Stimulated activated naive CD4-positive, alpha-beta T cell treated with Interleukin-2 at 50 U/mL for 16 hours (primary cell): ENCODE measurements around the gene ARFGEF2.
"Not testable (repeated sequence)": the region's sequence is repeated elsewhere in the genome, so short reads cannot be mapped to it uniquely, and the experiment has no call there.

Experiments used
- DNase-seq: peaks from one replicate; lab custom pipeline; 2025; lab: John Stamatoyannopoulos, UW

Gene ARFGEF2

DNA sequence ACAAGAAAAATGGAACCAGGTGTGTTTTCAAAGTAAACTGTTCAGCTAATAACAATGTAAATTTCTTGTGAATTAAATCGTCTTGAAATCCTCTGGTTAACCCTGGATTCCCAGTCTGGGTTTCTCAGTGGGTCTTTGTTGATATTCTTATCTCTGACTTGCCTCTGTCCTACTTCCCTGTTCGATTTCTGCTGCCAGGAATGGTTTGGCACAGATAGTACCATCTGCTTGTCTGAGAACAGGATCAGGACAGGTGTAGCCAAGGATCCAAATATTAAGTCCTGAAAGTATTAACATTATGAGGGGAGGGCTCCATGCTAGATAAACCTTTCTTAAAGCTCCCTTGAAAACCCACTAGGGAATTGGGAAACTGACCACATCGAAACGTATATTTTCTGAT lies 30.1 kb downstream of the ARFGEF2 start:
- DNase-seq, result no peak

DNA sequence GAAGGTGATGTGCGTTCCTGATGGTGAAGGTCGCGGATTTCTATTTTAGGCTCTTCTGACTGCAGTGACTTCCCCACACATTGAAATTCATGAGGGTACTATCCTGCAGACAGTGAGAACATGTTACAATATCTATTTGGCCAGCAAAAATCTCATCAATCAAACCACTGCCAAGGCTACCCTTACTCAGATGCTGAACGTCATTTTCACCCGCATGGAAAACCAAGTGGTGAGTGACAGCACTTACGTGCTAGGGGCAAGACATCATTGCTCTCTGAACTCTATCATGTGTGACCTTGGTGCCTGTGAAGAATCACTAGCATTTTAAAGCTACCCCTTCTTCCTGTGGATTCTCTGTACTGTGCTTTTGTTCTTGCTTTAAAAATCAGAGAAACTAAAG lies 31.1 kb downstream of the ARFGEF2 start:
- no peak for DNase-seq

DNA sequence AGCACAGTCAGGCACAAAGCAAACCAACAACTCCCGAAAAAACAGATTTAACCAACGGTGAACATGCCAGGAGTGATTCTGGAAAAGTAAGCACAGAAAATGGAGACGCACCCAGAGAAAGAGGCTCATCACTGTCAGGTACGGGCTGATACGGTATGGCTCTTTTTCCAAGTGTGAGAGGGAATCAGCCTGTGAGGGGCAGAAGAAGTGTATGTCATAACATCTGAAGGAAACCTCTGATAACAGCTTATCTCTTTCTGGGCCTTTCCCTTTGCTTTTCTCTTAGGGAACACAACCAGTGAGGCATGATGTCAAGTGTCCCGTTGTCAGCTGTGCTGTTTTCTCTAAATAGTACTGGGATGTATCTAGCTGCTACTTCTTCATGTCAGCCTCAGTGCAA lies 32.1 kb downstream of the ARFGEF2 start:
- no peak for DNase-seq

DNA sequence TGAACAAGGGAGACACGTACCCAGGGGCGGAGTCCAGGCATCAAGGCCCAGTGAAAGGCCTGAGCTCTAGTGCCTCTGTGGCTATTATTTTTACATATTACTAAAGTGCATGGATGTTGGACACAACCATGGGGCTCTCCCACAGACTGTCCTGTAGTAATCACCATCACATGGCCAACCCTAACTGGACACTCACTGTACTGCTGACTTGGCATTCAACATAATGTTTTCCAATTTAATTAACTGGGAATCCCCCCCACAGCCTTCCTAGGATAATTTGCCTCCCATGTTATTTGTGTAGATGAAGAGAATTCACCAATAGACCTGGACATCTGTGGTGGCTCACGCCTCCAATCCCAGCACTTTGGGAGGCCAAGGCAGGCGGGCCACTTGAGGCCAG lies 34.5 kb downstream of the ARFGEF2 start:
- no peak for DNase-seq

DNA sequence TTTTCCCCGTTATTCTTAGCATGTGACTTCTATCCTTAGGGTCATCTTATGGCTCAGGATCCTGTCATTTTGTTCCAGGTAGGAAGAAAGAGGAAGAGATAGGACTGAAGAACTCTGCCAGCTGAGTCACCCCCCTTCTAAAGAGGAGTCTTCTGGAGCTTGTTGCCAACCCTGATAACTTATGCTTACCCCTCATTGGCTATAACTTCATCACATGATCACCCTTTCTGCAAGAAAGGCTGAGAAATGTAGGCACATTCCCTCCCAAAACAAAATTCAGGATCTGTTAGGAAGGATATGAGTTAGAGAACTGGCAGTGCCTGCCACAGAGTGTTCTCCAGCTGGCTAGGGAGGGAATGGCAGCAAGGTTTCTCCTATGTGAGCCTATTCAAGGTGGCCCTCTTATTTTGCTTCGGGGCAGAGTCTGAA lies 35.6 kb downstream of the ARFGEF2 start:
- no peak for DNase-seq

DNA sequence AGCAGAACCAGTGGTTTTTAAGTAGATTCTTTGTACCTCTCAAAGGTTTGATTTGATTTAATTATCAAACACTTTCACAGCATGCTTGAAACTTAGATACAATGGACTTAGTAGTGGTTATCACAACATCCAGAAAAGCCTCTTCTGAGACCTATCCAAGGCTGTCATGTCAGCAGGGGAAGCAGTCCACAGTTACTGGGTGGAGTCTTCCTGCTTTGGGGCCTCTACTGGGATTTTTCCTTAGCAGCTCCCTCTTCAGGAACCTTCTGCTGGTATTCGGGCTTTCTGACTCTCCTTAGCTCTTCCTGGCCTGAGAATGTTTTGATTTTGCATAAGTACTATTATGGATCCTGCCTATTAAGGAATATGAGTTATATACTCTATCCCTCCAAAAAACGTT lies 36.0 kb downstream of the ARFGEF2 start:
- no peak for DNase-seq

DNA sequence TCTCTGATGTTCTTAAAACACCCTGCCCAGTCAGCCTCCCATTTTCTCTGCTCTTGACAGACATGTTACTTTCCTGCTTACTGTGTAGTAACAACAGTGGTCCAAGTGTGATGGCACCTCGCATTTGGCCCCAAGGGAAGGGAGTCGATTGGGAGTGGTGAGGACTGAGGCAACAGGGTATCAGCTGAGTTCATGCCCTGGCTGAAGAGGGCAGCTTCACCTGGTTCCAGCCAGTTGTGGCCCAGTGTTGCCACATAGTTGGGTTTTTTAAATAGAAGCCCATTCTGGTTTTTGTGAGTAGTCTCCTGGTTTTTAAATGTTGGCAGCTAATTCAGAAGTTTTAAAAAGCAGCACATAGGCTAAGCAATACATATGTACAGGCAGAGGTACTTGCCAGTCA lies 37.2 kb downstream of the ARFGEF2 start:
- DNase-seq, result no peak

DNA sequence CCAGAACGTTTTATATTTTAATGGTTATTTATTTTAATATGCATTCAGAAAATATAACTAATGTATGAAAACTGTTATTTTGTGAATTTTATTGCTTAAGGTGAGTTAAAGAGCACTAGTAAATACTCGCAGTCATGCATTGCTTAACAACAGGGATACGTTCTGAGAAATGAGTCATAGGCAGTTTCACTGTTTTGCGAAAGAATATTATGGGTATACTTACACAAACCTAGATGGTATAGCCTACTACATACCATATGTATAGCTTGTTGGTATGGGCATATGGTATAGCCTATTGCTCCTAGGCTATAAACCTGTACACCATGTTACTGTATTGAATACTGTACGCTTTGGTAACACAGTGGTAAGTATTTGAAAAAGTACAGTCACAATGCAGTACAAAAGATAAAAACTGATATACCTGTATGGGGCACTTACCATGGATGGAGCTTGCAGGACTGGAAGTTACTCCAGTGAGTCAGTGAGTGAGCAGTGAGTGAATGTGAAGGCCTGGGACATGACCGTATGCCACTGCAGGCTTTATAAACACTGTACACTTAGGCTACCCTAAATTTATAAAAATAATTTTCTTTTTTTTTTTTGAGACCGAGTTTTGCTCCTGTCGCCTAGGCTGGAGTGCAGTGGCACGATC lies 38.5 kb downstream of the ARFGEF2 start:
- no peak for DNase-seq

DNA sequence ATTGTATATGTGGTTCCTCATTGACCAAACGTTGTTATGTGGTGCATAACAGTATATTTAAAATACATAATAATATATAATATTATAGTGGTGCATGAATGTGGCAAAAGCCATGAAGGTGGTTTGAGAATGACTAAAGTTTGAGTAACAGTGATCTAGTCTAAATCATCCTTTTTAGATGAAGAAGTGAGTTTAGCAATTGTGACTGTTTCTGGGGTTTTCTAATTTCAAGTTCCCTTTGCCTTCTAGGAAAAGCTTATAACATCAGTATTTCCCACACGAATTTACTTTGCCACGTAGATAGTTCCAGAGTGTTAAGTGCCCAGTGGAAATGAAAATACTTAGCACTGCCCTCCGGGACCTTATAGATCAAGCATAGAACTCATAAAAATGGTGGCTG lies 40.9 kb downstream of the ARFGEF2 start:
- no peak for DNase-seq

DNA sequence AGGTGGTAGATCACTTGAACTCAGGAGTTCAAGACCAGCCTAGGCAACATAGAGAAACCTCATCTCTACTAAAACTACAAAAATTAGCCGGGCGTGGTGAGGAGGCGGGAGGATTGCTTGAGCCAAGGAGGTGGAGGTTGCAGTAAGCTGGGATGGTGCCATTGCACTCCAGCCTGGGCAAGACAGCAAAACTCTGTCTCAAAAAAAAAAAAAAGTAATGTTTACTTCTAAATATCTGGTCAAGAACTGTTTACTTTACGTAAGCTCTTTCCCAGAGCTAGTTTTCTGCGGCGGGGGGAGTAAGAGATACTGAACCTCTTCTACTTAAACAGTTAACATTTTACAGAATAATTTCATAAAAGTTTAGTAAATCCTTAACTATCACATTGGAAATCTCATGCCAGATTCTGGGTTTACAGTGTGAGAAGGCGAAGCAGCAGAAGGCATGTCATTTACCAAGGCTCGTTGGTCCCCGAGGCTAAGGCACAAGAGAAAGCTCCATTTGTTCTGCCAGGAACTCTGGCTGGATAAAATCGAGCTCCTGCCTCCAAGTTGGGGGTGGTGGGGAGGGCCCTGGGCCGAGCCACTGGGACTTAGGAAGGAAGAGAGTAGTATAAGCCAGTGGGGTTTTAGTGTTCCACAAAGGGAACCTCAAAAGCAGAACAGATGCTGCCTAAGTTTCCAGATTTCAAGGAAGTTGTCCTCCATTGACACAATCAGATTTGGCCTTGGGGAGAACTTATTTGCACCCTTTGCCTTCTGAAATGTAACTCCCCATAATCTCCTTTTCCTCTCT lies 41.7 kb downstream of the ARFGEF2 start:
- no peak for DNase-seq

DNA sequence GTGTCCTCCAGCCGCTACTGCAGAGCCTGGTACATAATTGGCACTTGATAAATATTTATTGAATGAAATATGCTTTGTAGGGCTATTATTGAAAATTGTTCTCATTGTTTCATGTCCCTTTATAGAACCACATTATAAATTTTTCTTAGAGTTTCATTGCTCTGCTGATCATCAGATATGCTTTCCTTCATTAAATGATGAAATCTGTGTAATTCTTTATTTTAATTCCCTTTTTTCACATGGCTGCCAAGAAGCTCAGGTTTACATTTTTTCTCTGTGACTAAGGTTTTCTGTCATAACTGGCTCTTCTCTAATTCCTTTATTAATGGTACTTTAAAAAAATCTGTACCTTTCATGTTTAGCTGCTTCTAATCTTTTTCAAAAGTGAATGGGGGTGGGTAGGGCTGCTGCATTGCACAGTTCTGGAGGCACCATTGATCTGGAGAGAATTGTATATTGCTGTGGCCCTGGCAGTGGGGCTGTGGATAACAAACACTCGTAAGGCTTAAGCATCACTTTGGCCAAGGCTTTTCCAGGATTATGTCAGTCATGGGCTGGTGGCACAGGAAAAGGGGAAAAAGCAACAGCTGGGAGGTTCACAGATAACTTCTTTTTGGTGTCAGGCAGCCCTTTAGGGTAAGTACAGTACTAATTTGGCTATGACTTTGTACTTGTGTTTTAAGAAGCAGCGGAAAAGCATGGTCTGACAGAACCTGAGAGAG lies 43.8 kb downstream of the ARFGEF2 start:
- DNase-seq, result no peak

DNA sequence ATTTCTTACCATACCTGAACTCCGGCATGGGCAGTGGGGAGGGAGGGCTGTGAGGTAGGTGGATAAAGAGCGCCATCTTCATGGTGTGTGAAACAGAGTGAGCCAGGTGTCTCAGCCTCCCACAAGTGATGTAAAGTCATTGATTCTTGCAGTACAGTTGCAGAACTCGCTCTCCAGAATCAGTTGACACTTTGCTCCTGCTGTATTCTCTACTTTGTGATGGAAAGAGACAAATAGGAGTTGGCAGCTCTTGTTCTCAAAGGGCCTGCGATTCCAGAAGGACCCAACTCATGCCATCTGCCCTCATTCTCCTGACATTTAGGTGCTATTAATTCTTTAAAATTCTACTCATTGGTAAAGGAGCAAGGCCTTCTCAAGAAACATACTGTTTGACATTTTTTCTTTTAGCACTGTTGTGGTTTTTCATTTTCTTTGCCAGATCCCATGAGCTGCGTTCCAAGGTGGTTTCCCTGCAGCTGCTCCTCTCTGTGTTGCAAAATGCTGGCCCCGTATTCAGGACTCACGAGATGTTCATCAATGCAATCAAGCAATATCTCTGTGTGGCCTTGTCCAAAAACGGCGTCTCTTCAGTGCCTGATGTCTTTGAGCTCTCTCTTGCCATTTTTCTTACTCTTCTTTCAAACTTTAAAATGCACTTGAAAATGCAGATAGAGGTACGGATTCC lies 49.3 kb downstream of the ARFGEF2 start:
- DNase-seq, result no peak

DNA sequence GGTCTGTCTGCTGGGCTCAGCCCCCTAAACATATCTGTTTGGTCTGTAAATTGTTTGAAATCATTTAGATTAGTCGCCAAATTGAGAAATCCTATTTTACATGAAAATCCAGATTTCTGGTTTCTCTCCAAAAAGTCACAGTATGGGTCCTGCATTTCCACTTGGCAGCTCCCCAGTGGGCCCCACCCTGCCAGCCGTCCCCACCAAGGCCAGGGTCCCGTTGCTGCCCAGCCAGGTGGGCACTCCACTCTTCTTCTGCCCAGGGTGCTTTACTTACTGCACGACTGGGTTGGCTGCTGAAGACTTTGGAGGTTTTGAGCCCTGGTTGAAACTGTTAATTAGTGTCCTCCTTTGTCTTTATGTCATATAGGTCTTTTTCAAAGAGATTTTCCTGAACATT lies 50.4 kb downstream of the ARFGEF2 start:
- DNase-seq, result no peak

DNA sequence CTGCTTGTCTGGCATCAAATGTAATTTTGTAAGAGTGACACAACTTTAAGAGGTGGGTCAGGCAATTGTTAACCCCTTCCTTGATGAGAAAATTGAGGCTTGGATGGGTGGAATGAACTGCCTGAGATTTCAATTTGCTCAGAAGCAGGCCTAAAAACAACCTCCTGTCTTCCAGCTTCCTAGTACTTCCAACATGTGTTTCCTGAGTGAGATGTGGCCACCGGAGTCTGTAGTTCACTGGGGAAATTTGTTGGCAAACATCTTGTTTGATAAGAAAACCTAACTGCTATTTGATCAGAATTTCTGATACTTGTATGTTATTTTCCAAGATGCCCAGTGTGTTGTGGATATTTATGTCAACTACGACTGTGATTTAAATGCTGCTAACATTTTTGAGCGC lies 51.3 kb downstream of the ARFGEF2 start:
- DNase-seq, result no peak

DNA sequence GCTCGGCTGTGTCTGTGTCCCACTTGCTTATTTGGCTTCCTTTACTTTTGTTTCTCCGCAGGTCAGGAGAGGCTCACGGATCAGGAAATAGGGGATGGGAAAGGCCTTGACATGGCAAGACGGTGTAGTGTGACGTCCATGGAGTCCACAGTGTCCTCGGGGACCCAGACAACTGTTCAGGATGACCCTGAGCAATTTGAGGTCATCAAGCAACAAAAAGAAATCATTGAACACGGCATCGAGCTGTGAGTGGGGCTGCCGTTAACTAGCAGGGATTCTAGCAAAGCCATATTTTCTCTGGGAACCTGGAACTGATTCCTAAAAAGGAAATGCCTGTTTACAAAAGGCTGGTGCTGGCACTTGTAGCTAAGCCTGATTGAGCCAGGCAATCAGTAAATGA lies 54.4 kb downstream of the ARFGEF2 start:
- DNase-seq, result no peak

DNA sequence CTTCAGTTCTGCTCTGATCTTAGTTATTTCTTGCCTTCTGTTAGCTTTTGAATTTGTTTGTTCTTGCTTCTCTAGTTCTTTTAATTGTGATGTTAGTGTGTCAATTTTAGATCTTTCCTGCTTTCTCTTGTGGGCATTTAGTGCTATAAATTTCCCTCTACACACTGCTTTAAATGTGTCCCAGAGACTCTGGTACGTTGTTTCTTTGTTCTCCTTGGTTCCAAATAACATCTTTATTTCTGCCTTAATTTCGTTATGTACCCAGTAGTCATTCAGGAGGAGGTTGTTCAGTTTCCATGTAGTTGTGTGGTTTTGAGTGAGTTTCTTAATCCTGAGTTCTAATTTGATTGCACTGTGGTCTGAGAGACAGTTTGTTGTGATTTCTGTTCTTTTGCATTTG lies 58.5 kb downstream of the ARFGEF2 start:
- not testable (repeated sequence) for DNase-seq

DNA sequence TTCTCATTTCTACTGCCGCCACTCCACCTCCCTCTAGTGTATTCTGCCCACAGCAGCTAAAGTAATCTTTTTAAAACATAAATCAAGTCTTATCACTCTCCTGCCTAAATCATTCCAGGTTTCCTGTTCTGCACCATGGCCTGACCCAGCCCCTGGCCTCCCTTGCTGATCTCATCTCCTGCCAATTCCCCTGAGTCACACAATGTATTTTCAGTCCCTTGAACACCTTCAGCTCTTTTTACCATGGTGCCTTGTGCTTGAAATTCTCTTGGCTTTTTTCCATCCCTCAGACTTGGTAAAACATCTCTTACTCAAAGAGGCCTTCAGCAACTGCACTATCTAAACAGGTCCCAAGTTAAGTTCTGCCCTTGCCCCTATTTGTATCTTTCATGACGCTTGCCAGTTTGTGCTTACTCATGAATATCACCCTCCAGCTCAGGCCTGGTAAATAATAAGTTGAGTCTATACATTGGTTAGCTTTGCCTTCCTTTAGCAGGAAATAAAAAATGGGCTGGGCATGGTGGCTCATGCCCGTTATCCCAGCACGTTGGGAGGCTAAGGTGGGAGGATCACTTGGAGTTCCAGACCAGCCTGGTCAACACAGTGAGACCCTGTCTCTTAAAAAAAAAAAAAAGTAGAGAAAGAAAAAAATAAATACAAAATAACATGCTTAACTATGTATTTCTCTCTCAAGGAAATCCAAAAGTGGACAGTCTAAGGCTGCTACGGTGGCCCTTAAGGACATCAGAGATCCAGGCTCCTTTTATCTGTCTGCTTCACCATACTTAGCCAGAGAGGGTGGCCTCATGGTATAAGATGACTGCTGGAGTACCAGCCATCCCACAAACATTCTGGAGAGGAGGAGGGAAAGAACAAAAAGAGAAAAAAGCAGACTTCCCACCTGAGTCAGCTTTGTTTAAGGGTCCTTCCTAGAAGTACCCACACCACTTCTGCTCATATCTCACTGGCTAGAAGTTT lies 62.2 kb downstream of the ARFGEF2 start:
- no peak for DNase-seq

DNA sequence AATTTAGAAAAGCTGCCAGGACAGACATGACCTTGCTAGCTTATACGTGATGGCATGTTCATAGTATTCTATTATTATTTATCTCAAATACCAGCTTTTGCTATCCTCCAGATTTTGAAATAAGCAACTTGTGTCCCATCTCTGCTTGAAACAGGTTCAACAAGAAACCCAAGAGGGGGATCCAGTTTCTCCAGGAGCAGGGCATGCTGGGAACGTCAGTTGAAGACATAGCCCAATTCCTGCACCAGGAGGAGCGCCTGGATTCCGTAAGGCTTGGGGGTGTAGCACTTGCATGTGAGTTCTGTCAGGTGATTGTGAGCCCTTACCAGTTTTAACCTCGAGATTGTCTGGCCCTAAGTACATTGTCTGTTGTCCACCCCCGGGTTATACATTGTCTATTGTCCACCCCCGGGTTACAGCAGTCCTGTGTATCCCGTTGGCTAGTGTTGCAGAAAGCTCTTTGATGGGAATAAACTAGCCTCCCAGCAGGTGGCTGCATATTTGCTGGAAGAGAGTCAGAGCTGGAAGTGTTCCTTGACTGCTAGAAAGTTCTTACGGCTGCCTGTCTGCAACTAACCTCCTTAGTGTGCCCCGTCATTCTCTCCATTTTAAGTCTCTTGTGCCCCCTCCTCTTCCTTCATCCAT lies 63.2 kb downstream of the ARFGEF2 start:
- no peak for DNase-seq

DNA sequence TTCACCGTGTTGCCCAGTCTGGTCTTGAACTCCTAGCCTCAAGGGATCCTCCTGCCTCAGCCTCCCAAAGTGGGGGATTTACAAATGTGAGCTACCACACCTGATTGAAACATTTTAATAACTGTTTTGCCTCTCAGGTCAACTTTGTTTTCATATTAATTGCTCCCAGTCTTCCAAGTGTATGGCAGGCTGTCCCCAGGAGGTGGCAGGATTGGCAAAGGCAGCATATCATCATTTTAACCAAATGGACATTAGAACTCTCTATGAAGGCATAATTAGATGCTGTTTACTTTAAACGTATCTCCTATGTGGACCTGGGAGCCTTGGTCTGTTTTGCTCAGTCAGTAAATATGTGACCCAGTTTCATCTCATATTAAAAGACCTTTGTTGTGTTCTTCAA lies 65.4 kb downstream of the ARFGEF2 start:
- DNase-seq, result no peak

DNA sequence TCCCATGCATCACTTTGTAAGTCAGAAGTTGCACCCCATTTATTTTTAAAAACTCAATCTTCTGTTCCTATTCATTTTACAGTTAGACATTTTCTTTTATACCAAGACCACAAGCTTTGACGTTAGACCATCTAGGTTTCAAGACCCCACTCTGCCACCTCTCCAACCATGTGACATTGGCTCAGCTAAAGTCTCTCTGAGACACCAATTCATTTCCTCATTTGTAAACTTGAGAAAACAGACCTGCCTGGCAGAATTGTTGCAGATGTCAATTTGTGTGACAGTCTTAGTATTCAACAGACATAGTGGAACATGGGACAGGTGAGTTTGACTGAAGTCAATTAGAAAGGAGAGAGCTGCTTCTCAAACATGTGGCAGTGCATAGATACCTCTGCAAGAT lies 69.0 kb downstream of the ARFGEF2 start:
- DNase-seq, result no peak

DNA sequence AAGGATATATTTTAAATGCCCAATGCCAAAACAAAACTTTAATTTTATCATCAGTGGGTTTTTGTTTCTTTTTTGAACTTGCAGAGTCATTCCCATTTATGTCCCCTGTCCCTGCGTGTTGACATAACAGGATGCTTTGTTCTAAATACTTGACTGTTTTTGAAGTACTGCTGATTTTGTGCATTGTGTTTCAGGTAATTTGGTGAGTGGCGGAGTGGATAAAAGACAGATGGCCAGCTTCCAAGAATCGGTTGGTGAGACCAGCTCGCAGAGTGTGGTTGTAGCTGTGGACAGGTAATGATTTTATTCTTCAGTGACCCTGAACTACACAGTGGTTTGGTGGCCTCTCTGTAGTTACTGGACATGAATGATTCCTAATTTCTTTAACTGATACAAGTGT lies 74.1 kb downstream of the ARFGEF2 start:
- no peak for DNase-seq
